HG03196 (cell line): ENCODE data around the gene PRXL2B.
"Not testable (repeated sequence)": the region's sequence is repeated elsewhere in the genome, so short reads cannot be mapped to it uniquely, and the experiment has no call there.

Source experiments
- ATAC-seq: cut with Tn5 transposase; IDR thresholded peaks from one replicate; pipeline ENCODE4 v1.9.1; 2021; ENCODE audit not compliant: unreplicated experiment

PRXL2B gene

GRCh38 chr1:2586154-2587070 is at the start of gene PRXL2B:
Gene PRXL2B (plus strand): TSS chr1:2586777. CDS start chr1:2586886, 109 bp downstream.
- peak; percentile 61 for ATAC-seq

GRCh38 chr1:2537784-2538115 is 48.8 kb upstream of the PRXL2B start:
- ATAC-seq: no peak

GRCh38 chr1:2538376-2538775 is 48.2 kb upstream of the PRXL2B start:
- no peak for ATAC-seq

- no peak for ATAC-seq
These were observed 47.7 kb upstream of the PRXL2B start for GRCh38 chr1:2538872-2539271.

- no peak for ATAC-seq
These were observed 47.2 kb upstream of the PRXL2B start for GRCh38 chr1:2539312-2539907.

GRCh38 chr1:2540816-2541492 is 45.6 kb upstream of the PRXL2B start:
- ATAC-seq: no peak

GRCh38 chr1:2541619-2542245 is 44.8 kb upstream of the PRXL2B start:
- ATAC-seq: no peak

GRCh38 chr1:2542246-2542915 is 44.2 kb upstream of the PRXL2B start:
- no peak for ATAC-seq

- ATAC-seq: no peak
These were observed 43.0 kb upstream of the PRXL2B start for GRCh38 chr1:2543543-2544092.

GRCh38 chr1:2544093-2544874 is 42.3 kb upstream of the PRXL2B start:
- ATAC-seq: no peak

GRCh38 chr1:2544875-2545640 is 41.5 kb upstream of the PRXL2B start:
- ATAC-seq: no peak

- peak; percentile 37 for ATAC-seq
These were observed 40.6 kb upstream of the PRXL2B start for GRCh38 chr1:2545754-2546514.

- ATAC-seq: peak; percentile 29
These were observed 39.9 kb upstream of the PRXL2B start for GRCh38 chr1:2546515-2547209.

- no peak for ATAC-seq
These were observed 39.1 kb upstream of the PRXL2B start for GRCh38 chr1:2547210-2548067.

- ATAC-seq: peak; percentile 26
These were observed 38.4 kb upstream of the PRXL2B start for GRCh38 chr1:2548068-2548589.

GRCh38 chr1:2549367-2550029 is 37.1 kb upstream of the PRXL2B start:
- ATAC-seq: not testable (repeated sequence)
